NCI-H69 (cell line): ENCODE data around the gene HP1BP3.
"Not testable (repeated sequence)": the region's sequence is repeated elsewhere in the genome, so short reads cannot be mapped to it uniquely, and the experiment has no call there.

ENCODE experiments used
- DNase-seq: peaks from one replicate; lab custom pipeline; 2025; lab: John Stamatoyannopoulos, UW

HP1BP3 gene

GRCh38 chr1:20727746-20728316, 59.3 kb downstream of the HP1BP3 start:
- peak; percentile 72 for DNase-seq

- no peak for DNase-seq
Measured at GRCh38 chr1:20726932-20727745, 60.0 kb downstream of the HP1BP3 start.

GRCh38 chr1:20726118-20726911, 60.8 kb downstream of the HP1BP3 start:
- DNase-seq: no peak

- DNase-seq: peak; percentile 93
Measured at GRCh38 chr1:20725189-20726117, 61.7 kb downstream of the HP1BP3 start.

- DNase-seq: no peak
Measured at GRCh38 chr1:20724364-20725188, 62.5 kb downstream of the HP1BP3 start.

GRCh38 chr1:20723537-20724363, 63.4 kb downstream of the HP1BP3 start:
- no peak for DNase-seq

- DNase-seq: no peak
Measured at GRCh38 chr1:20723159-20723536, 64.0 kb downstream of the HP1BP3 start.

- no peak for DNase-seq
Measured at GRCh38 chr1:20721117-20722061, 65.7 kb downstream of the HP1BP3 start.

GRCh38 chr1:20720631-20721091, 66.4 kb downstream of the HP1BP3 start:
- DNase-seq: no peak

GRCh38 chr1:20719871-20720620, 67.1 kb downstream of the HP1BP3 start:
- no peak for DNase-seq

GRCh38 chr1:20719261-20719660, 67.8 kb downstream of the HP1BP3 start:
- DNase-seq: no peak

- DNase-seq: not testable (repeated sequence)
Measured at GRCh38 chr1:20718343-20718882, 68.7 kb downstream of the HP1BP3 start.

- peak; percentile 73 for DNase-seq
Measured at GRCh38 chr1:20717452-20718342, 69.4 kb downstream of the HP1BP3 start, which contains the start of gene KIF17. KIF17 (minus strand) TSS chr1:20718007; CDS start chr1:20717706, 301 bp downstream.

GRCh38 chr1:20716232-20716631, 70.9 kb downstream of the HP1BP3 start:
- DNase-seq: no peak

GRCh38 chr1:20715406-20715805, 71.7 kb downstream of the HP1BP3 start:
- DNase-seq: no peak

GRCh38 chr1:20713440-20713839, 73.7 kb downstream of the HP1BP3 start:
- DNase-seq: no peak

GRCh38 chr1:20712215-20712577, 74.9 kb downstream of the HP1BP3 start:
- DNase-seq: no peak
